Measurements from ENCODE around the gene CELA3A. TPM values are rescaled to one million over a fixed set of nuclear protein-coding genes. Genes with fewer than 3 reads are reported as not detected.

Gene CELA3A
- total RNA-seq, 1 experiment from 2014 or later, result not detected

DNA sequence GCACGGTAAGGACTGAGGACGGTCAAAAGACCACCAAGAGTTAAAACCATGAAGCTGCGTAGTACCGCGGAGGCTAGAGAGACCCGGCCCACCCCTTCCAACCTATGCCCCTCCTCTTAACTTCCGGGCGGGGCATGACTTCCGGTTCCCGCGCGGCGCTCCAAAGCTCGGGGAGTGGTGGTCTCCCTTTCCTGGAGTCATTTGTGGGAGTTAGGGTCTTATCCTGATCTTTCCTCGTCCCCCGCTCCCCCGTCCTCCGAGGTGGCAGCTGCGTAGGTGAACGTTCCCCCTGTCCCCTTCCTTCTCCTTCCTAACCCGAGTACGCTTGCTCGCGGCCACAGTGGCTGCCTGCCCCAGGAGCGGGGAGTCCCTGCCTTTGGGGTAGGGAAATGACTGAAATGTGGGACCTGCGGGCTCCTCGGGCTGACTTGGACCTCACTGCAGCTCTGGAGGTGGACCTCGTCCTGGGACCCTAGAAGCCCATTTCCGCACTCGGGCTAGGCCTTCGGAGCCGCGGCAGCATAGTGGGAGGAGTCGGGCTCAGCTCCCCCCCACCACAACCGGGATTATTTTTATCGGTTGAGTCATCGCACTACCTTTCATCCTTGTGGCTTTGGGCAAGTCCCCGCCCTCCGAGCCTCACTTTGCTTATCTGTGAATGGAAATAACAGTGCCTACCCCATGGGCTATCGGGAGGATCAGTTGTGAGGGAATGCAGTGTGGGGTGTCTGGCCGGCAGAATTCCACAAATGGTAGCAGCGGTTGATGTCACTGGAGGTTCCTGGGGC, 24.1 kb downstream of the CELA3A start:
- H3K36me3 Mint-ChIP-seq (ENCODE audit: insufficient read depth, unreplicated experiment), result peaks cover 7% of the 10 kb centered on the region
- peak overlapping the region; percentile 93 for H3K27ac Mint-ChIP-seq (ENCODE audit: low read depth, unreplicated experiment)
- intact Hi-C loops (cut with micrococcal nuclease), result no loop called here
- peak; percentile 88 for DNase-seq (ENCODE audit: unreplicated experiment)
- H3K9me3 Mint-ChIP-seq (ENCODE audit: unreplicated experiment), result no peaks in the 10 kb centered on the region
- POLR2A ChIA-PET, result interaction anchor here (0.5 to 3.9 kb wide), 36 partner anchors 10 to 429 kb away, joined by 3 to 111 read pairs (median 3); partner anchors contain the start of genes CDC42, HSPG2, USP48 and ZBTB40
- peak overlapping the region; percentile 79 for H3K4me3 Mint-ChIP-seq (ENCODE audit: unreplicated experiment)
- no peaks in the 10 kb centered on the region for H3K27me3 Mint-ChIP-seq (ENCODE audit: insufficient read depth, unreplicated experiment)
- BruUV-seq (replicated peaks), result TSS peak; percentile 82
- CTCF ChIA-PET, result interaction anchor here (0.5 to 1.9 kb wide), 5 partner anchors 17 to 325 kb away, joined by 3 to 6 read pairs (median 4); no protein-coding TSS in a partner anchor
- TF ChIP-seq, protein P1, sequence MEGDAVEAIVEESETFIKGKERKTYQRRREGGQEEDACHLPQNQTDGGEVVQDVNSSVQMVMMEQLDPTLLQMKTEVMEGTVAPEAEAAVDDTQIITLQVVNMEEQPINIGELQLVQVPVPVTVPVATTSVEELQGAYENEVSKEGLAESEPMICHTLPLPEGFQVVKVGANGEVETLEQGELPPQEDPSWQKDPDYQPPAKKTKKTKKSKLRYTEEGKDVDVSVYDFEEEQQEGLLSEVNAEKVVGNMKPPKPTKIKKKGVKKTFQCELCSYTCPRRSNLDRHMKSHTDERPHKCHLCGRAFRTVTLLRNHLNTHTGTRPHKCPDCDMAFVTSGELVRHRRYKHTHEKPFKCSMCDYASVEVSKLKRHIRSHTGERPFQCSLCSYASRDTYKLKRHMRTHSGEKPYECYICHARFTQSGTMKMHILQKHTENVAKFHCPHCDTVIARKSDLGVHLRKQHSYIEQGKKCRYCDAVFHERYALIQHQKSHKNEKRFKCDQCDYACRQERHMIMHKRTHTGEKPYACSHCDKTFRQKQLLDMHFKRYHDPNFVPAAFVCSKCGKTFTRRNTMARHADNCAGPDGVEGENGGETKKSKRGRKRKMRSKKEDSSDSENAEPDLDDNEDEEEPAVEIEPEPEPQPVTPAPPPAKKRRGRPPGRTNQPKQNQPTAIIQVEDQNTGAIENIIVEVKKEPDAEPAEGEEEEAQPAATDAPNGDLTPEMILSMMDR (IDR thresholded peaks at IDR 0.05; ENCODE audit: unreplicated experiment), result no peak
- H3K4me1 Mint-ChIP-seq (ENCODE audit: insufficient read depth, unreplicated experiment), result peaks cover 13% of the 10 kb centered on the region

DNA sequence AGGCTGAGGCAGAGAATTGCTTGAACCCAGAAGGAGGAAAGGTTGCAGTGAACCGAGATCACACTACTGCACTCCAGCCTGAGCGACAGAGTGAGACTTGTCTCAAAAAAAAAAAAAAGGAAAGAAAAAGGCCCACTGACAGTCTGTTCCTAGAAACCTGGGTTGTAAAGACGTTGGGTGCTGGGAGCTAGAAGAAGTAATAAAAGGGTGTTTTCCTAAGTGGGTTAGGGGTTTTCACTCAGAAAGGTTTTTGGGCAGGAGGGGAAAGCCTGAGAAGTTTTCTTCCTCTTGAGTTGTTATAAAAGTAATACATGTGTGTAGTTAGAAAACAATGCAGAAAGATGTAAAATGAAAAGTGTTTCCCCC, 25.4 kb downstream of the CELA3A start:
- no peak overlapping the region for H3K4me3 Mint-ChIP-seq (ENCODE audit: unreplicated experiment)
- CTCF ChIA-PET, result no interaction called here
- peaks cover 13% of the 10 kb centered on the region for H3K4me1 Mint-ChIP-seq (ENCODE audit: insufficient read depth, unreplicated experiment)
- no peak overlapping the region for H3K27ac Mint-ChIP-seq (ENCODE audit: low read depth, unreplicated experiment)
- DNase-seq (ENCODE audit: unreplicated experiment), result no peak
- H3K36me3 Mint-ChIP-seq (ENCODE audit: insufficient read depth, unreplicated experiment), result peaks cover 7% of the 10 kb centered on the region
- no TSS peak for BruUV-seq (replicated peaks)
- TF ChIP-seq, protein P1 (IDR thresholded peaks at IDR 0.05; ENCODE audit: unreplicated experiment), result no peak
- POLR2A ChIA-PET, result interaction anchor here (1.4 to 3.0 kb wide), 5 partner anchors 13 to 27 kb away, joined by 4 to 15 read pairs (median 6); partner anchors contain the start of gene CDC42
- intact Hi-C loops (cut with micrococcal nuclease), result no loop called here
- H3K27me3 Mint-ChIP-seq (ENCODE audit: insufficient read depth, unreplicated experiment), result no peaks in the 10 kb centered on the region
- no peaks in the 10 kb centered on the region for H3K9me3 Mint-ChIP-seq (ENCODE audit: unreplicated experiment)

DNA sequence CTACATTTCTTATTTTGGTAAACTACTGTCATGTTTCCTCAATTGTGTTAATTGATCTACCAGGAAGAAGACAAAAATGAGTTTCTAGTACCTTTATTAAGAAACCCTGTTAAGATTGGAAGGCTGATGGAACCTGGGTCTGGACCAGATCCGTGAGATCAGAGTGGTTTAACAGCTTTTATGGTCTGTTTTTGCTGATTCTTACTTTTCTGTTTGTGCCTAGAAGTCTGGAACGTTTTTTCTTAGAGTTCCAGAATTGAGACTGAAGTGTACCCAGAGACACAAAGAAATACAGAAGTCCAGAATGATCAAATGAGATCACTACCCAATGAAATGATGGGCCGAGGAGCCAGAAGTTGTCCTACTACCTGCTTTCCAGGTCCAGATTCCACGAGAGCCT, 28.6 kb downstream of the CELA3A start:
- H3K27me3 Mint-ChIP-seq (ENCODE audit: insufficient read depth, unreplicated experiment), result no peaks in the 10 kb centered on the region
- peaks cover 7% of the 10 kb centered on the region for H3K4me1 Mint-ChIP-seq (ENCODE audit: insufficient read depth, unreplicated experiment)
- no peak for DNase-seq (ENCODE audit: unreplicated experiment)
- no peaks in the 10 kb centered on the region for H3K9me3 Mint-ChIP-seq (ENCODE audit: unreplicated experiment)
- no peak overlapping the region for H3K27ac Mint-ChIP-seq (ENCODE audit: low read depth, unreplicated experiment)
- no TSS peak for BruUV-seq (replicated peaks)
- peaks cover 7% of the 10 kb centered on the region for H3K36me3 Mint-ChIP-seq (ENCODE audit: insufficient read depth, unreplicated experiment)
- intact Hi-C loops (cut with micrococcal nuclease), result no loop called here
- CTCF ChIA-PET, result interaction anchor here (0.7 kb wide), 1 partner anchor 819 kb away, joined by 3 read pairs; no protein-coding TSS in a partner anchor
- POLR2A ChIA-PET, result interaction anchor here (1.0 kb wide), 1 partner anchor 9 kb away, joined by 3 read pairs; no protein-coding TSS in a partner anchor
- no peak overlapping the region for H3K4me3 Mint-ChIP-seq (ENCODE audit: unreplicated experiment)
- TF ChIP-seq, protein P1 (IDR thresholded peaks at IDR 0.05; ENCODE audit: unreplicated experiment), result no peak

DNA sequence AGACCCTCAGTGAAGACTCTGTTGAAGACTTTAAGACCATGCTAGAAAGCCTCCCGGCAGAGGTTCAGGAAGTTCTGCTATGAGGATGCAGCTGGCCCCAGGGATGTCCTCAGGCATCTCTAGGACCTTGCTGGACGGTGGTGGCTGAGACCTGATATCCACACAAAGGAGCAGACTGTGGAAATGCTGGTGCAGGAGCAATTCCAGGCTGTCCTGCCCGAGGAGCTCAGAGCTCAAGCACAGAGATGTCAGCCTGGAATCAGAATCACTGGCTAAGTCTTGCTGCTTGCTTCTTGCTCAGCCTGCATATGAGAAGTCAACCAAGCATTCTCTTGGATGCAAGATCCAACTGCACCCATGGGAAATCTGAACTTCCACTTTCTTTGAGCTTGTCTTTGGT, 29.0 kb downstream of the CELA3A start:
- no peak overlapping the region for H3K27ac Mint-ChIP-seq (ENCODE audit: low read depth, unreplicated experiment)
- H3K36me3 Mint-ChIP-seq (ENCODE audit: insufficient read depth, unreplicated experiment), result peaks cover 7% of the 10 kb centered on the region
- ChIA-PET POLR2A (interaction anchor here (1.0 kb wide), 1 partner anchor 8 kb away, joined by 3 read pairs; no protein-coding TSS in a partner anchor), CTCF (interaction anchor here (0.6 to 1.2 kb wide), 3 partner anchors 20 to 1036 kb away, joined by 3 to 5 read pairs (median 3); no protein-coding TSS in a partner anchor)
- intact Hi-C loops (cut with micrococcal nuclease), result no loop called here
- TF ChIP-seq, protein P1 (IDR thresholded peaks at IDR 0.05; ENCODE audit: unreplicated experiment), result no peak
- H3K9me3 Mint-ChIP-seq (ENCODE audit: unreplicated experiment), result no peaks in the 10 kb centered on the region
- no TSS peak for BruUV-seq (replicated peaks)
- no peak for DNase-seq (ENCODE audit: unreplicated experiment)
- H3K27me3 Mint-ChIP-seq (ENCODE audit: insufficient read depth, unreplicated experiment), result no peaks in the 10 kb centered on the region
- H3K4me3 Mint-ChIP-seq (ENCODE audit: unreplicated experiment), result no peak overlapping the region
- peaks cover 7% of the 10 kb centered on the region for H3K4me1 Mint-ChIP-seq (ENCODE audit: insufficient read depth, unreplicated experiment)
